HG02798 (cell line): ENCODE data around the gene RREB1.

Experiments used
- ATAC-seq: cut with Tn5 transposase; IDR thresholded peaks from one replicate; pipeline ENCODE4 v1.9.1; 2021; ENCODE audit warnings: mild to moderate bottlenecking; ENCODE audit not compliant: unreplicated experiment, poor library complexity

The RREB1 gene

DNA sequence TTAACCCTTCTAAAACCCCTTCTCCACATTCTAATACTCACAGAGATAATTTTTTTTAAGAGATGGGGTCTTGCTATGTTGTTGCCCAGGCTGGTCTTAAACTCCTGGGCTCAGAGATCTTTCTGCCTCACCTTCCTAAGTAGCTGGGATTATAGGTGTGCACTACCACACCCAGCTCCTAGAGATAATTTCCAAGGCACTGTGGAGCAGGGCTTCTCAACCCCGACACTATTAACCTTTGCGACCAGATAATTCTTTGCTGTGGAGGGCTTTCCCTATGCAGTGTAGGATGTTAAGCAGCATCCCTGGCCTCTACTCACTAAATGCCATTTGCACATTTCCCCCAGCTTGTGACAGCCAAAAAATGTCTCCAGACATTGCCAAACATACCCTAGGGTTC, 8.8 kb upstream of the RREB1 start:
- ATAC-seq = no peak

DNA sequence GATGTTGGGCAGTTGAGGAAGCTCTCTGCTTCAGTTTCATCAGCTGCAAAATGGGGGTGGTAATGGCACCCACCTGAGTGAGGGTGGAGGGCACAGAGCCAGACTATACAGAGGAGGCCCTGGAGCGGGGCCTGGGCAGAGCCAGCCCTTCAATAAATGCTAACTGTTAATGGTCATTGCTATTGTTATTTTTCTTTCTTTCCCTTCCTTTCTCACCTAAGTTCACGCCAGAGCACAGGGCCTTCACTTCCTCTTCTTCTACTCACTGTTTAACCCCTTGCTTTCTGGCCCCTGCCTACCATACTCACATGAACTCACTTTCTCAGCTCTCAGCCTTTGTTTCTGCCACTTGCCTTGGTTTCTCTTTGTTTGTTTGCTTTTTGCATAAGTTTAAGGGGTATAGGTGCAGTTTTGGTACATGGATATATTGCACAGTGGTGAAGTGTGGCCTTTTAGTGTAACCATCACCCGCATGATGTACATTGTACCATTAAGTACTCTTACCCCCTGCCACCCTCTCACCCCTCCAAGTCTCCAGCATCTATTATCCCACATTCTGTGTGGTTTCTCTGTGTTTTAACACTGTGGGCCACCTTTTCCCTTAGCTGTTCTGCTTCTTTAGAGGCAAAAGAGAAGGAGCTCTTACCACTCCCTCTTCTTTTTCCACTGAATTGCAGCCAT, 7.5 kb upstream of the RREB1 start:
- no peak for ATAC-seq

DNA sequence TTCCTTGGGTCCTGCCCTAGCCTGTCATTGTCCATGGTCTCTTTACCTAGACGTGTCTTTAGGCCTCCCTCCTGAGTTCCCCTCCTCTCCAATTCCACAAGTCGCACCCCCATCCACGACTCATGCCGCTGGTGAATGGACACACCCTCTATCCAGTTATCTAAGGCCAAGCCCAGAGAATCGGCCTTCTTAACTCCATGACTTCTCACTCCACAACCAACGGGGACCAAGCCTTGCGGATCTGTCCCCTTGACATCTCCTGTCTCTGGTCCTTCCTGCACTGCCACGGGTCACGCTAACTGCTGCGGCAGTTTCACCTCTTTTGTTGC, 7.0 kb upstream of the RREB1 start:
- no peak for ATAC-seq

DNA sequence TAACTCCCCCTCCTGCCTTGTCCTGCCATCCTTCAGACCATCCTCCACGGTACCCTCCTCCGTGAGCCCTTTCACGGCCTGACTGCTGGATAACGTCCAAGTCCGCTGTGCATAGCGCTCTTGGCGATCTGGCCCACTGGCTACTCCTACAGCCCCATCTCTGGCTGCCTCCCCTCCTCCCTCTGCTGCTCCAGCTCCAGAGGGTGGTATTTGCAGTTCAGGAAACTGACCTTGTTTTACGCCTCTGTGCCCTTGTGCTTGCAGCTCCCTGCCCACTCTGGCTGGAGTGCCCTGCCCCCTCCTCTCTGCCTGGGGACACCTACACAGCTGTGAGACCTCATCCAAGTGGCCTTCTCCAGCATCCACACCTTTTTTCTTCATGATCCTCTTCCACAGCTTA, 6.5 kb upstream of the RREB1 start:
- no peak for ATAC-seq

DNA sequence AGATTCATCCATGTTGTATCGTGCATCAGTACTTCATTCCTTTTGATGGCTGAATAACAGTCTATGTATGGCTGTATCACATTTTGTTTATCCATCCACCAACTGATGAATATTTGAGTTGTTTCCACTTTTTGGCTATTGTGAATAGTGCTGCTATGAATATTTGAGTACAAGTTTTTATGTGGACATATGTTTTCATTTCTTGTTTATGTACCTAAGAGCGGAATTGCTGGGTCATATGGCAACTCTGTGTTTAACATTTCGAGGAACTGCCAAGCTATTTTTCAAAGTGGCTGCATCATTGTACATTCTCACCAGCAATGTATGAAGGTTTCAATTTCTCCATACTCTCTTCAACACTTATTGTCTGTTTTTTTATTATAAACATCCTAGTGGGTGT, 3.0 kb upstream of the RREB1 start:
- ATAC-seq = no peak

DNA sequence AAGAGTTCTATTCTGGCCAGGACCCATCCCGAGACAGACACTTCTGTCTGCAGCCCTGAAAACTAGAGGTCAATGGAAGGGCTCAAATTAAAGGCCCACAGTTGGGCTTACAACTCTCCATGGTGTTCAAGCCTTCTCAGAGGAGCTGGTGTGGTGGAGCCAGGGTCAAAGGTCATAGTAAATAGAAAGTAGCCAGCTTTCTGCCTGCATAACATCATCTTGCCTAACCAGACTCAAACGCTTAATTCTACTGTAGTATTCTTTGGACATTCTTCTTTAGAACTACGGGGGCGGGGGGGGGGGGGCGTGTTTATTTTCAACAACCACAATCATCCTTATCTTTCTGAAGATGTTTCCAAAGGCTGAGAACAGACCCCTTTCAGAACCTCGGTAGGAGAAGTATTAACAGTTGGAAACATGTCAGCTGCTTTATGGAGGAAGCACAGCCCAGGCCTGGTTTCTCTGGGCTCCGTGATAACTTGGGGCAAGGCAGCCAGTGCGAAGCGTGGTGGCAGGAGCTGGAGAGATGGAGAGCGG, 1.5 kb upstream of the RREB1 start:
- ATAC-seq = no peak

DNA sequence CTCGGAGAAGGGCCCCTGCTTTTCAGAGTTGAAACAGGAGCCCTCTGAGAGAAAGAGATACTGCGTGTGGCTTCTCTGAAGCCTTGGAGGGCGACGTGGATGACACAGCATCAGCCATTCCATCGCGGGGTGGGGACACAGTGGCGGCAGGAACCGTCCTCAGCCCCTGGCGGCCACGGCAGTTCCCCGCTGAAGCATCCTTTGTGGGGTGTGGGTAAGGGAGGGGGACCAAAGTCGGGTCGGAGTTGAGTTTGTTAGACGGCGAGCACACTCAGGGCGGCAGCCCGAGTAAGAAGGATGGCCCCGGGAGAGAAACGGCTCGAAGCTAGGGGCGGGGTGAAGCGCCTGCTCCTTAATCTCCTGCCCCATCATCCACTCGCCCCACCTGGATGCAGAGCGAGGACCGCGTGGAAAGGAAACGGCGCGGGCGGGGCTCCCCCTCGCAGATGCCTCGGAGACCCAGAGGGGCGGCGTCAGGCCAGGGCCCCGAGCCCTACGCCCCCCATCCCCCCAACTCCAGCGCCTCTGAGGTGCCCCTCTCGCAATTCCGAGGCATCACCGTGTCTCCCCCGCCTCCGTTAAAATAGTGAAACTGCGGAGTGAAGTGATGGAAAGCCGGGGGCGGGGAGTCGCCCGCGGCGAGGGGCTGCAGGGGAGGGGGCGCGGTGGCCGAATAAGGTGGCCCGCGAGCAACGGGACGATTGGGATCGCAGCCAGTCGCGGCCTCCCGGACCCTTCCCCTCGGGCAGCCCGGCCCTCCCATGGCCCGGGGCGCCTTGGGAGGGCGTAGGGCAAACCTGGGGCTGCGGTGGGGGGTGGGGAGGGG, 796 bp upstream of the RREB1 start:
- peak; percentile 42 for ATAC-seq

DNA sequence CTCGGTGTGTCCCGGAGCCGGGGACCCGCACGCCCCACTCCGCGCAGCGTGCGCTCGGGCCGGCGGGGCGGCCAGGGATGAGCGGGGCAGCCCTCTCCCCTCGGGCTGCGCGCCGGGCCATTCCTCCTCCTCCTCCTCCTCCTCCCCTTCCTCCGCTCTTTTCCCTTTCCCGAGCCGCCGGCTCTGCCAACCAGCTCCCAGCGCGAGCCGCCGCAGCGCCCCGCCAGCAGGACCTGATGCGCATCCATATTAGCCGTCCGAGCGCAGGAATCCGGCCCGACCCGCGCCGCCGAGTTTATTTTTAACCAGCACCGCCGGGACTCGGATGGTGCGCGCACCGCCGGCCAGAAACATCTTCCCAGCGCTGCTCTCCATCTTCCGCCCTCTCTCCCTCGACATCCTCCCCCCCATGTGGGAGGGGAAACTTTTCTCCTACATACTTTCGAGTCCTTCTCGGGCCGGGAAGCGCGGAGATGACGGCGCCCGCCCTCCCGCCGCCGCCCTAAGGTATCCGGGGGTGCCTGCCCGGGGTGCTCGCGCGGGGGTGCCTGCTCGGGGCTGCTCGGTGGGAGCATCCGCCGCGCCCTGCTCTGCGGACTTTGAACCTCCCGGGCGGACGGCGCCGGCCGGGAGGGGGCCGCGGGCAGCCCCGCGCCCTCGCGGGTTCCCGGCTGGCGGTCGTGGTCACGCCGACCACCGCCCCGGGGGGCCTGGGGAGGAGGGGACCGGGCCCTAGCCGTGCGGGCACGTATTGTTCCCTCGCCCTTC, 619 bp downstream of the RREB1 start:
- peak; percentile 16 for ATAC-seq

DNA sequence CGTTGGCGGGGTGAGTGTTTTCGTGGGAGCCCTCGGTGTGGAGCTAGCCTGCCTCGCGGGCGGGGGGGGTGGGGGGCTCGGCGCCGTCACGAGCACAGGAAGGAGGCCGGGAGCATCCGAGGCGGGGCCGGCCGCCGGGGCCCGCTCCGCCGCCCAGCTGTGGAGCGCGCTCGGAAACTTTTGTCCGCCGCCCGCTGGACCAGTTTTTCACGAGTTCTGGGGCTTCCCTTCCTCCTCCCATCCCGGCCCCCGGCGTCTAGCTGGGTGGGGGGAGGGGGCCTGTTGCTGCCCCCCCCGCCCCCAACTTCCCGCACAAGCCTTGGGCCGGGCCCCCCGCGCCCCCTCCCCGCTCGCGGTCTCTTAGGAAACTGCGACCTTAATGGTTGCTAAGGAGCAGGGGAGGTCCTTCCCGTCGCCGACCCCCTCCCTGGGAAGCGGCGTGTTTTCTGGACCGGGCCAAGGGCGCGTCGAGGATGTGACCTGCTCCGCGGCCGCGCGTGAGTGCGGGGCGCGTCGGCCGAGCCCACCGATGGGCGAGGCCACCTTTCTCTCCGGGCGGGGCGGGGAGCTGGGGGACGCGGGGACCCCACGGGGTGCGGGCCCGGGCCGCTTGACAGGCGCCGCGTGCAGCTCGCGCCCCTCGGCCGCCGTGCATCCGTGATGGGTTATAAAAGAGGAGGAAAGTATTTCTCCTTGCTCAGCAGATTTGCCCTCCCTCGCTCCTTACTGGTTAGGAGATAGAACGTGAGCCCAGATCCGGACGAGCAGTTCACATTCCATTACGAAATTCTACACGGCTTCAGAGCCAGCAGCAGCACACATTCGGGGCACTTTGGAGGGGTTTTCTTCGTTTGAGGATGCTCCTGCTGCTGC, 1.4 kb downstream of the RREB1 start:
- peak; percentile 17 for ATAC-seq

DNA sequence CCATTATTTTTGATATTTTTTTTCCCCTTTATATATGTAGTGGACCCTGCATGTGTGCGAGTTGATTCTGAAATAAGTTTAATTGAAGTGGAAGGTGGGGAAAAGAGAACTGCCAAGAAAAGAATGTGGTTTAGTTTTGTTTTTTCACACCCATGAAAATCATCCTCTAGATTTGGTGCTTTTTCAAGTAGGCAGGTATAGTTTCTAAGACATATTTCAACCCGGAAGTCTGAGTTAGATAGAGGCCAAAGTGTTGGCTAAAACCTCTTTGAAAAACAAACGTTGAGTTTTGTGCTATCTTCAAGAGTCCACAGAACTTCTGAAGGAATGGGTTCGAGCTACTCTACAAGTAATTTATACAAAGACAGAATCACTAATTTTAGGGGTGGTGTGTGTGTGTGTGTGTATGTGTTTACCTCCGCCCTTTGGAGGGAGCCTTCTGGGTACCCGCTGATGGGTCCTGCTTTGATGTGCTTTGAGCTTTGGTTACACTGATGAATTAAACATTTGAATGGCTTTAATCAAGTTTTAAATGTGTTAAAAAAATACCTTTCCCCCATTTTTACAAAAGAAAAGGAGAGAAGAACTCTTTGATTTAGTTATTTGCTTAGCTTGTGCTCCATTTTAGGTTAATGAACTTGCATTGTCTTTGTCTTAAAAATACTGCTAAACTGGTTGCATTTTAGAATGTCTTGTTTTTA, 2.5 kb downstream of the RREB1 start:
- ATAC-seq = no peak

DNA sequence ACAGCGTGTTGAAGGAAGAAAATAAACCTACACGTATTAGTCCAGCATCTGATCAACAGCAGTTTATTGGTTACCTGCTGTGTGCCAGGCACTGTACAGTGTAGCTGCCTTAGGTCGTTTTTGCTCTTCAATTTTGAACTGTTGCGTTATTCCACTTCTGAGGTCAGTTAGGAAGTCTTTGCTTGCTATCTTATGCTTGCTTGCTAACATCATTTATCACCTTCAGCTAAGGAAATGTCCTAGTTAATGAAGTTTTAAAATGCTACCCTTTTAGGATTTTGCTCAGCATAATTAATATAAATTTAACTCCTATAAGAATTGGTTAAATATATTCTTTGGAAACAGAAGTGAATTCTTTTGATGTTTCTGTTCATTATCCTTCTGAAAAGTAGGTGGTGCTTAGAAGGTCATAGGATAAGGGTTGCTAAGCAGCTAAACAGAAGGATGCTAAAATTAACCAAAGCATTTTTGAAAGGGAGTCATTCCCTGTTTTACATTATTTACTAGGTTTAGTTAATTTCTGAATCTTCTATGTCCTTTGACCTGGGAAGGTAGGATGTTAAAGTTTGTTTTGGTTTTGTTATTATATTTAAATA, 3.4 kb downstream of the RREB1 start:
- no peak for ATAC-seq

DNA sequence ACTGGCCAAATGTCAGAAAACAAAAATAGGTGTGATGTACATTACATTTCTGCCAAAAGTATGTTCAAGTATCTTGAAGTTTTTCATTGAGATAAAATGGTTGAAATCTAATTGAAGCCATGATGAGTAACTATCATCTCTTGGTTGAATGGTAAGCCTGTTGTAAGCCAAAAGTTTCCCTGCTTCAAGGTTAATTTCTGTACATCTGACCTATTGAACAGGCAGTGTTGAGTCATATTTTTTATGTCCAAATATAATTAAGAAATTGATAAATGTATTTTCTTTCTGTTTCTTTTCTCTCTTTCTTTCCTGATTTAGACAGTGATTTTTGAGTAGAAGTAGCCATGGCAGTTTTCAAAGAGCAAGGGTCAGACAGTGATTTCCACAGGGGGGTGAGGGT, 4.4 kb downstream of the RREB1 start:
- ATAC-seq = no peak

DNA sequence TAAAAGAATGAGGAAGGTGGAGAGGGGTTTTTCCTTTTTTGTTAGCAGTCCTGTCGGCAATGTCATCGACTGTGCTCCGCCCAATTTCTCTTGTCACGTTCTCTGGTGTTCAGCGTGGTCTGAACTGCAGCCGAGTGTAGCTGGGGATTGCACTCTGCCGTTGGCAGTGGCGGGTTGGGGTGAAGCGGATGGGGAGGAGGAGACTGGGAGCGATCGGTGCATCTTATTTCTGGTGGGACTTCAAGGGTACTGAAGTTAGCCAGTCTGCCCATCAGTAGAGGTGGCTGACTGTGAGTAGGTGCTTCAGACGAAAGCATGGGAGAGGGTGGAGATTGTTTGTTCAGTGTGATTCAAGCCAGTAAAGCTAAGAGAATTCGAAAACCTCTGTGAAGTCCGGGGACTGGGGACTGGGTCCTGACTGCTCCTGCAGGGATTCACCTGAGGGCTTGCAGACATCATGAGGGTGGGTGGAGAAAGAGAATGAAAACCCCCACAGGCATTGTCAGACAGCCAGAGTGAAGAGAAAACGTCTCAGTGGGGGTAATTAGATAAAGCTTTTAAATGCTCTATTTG, 5.1 kb downstream of the RREB1 start:
- peak; percentile 34 for ATAC-seq

DNA sequence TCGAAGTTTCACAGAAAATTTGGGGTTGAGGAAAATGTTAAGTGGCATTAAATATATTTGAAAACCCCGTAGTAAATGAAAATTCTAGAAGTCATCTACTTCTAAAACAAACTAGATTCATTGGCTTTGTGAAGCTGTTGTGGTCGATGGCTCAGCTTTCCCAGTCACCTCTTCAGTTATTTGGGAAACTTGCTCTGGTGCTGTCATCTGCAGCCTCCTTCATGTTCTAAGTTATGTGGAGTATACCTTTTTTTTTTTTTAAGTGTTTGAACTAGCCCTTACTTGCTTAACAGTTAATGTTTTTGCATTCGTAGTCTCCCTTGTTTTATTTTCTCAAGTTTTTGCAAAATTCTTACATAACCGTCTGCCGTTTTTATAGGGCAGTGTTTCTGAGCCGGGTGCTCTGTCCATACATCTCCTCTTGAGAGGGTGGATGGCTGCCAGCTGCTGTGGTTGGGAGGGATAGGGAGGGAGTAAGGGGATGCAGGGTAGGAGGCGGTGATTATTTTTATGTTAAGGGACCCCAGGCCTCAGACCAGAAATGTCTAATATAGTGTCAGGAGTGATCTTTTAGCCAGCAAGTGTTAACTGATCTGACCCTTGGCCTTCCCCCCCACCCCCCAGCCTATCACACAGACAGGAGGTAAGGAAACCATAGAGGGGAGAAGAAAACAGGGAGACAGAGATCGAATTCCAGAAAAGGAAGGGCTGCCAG, 7.1 kb downstream of the RREB1 start:
- ATAC-seq = no peak

DNA sequence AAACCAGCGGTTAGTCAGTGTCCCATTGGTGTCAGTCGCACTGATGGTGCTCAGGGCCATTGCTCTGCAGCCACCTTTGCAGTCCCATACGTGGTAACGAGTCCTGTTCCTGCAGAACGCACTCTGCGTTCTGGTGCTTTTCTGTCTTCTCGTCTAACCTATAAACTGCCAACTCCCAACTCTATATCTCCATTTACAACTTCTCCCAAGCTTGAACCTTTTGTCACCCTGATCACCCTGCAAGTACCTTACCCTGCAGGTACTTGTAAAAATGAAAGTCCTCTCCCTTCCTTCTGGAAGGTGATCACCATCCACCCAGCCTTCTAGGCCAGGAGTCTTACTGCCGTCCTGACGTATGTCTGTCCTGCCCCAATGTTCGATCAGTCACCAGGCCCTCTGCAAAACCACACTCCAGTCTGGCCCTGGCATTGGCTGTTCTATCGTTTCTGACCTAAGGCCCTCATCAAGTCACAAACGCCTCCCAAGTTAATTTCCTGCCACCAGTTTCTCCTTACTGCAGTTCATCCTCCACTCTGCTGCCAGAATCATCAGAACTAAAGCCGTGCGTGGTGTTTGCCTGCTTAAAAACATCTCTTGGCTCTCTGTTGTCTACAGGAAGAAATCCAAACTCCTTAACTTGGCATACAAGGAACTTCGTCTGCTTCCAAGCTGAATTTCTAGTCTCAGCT, 7.9 kb downstream of the RREB1 start:
- ATAC-seq = no peak

DNA sequence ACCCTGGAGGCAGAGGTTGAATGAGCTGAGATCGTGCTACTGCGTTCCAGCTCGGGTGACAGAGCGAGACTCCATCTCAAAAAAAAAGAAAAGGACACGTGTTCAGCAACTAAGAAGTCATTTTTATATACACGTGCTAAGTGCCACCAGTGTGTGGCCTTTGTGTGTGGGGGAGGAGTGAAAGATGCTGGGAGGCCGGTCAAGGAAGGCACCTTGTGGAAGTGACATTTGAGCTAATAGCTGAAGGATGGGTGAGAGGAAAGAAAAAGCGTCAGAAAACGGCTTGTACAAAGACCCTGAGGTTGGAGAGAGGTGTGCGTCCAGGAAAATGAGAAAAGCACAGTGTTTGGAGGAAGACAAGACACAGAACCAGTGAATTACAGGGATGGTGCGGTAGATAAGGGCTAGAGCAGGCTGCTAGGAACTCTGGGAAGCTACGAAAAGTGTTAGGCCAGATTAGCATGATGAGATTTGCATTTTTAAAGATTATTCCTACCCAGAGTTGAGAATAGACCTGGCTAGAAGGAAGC, 11.6 kb downstream of the RREB1 start:
- ATAC-seq = no peak

DNA sequence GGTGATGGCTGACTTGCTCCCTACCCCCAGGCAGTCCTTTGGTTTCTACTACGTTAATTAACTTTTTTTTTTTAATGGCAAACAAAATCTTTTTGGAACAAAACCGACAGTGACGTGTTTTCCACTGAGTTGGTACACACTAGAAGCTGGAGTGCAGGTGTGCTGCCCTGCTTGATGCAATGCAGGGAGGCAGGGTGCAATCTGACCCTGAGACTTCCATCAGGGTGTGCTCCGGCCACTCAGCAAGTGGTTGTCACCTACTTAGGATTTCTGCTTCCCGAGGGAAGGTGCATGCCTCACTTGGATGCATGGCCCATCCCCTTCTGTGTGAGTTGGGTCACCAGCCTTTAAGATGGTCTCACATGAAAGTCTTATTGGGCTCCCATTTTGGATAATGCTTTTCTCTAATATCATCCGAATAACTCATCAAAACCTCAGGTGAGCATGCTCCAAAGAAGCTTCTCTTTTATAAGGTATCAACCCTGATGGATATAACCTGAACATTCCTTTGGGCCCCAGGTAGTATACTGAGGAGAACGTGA, 14.0 kb downstream of the RREB1 start:
- no peak for ATAC-seq
